HG02798 (cell line): Measurements from ENCODE around the gene EPGN.
"Not testable (repeated sequence)": the region's sequence is repeated elsewhere in the genome, so short reads cannot be mapped to it uniquely, and the experiment has no call there.

Experiments
- ATAC-seq: cut with Tn5 transposase; IDR thresholded peaks from one replicate; pipeline ENCODE4 v1.9.1; 2021; ENCODE audit warnings: mild to moderate bottlenecking; ENCODE audit not compliant: unreplicated experiment, poor library complexity

EPGN gene

DNA sequence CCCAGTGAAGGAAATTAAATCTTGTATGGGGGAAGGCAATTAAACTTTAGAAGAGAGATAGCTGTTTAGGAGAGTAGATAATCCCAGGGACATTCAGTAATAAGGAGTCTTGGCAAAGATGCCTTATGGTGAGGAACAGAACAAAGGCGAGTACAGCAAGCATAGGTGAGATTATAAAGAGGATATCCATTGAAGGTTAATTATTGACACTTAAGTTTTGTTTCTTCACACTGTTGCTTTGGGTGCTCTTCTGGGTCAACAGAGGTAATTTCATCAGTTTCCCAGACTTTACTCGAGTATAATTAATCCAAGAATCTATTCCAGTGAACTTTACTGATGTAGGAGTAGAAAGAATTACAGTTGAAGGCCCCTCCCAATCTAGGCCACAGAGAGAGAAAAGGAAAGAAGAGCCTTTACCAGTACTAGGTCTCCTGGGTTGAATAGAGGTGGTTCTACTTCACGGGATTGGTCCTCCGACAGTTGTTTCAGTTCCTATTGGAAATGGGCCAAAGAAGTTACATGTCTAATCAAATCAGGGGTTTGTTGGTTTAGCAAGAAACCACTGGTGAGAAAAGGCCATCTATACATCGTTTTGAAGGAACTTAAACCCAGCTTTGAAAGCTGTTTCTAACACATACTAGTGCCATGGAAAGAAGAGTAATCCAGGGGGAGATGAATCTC lies 27.2 kb downstream of the EPGN start:
- ATAC-seq: peak; percentile 88

DNA sequence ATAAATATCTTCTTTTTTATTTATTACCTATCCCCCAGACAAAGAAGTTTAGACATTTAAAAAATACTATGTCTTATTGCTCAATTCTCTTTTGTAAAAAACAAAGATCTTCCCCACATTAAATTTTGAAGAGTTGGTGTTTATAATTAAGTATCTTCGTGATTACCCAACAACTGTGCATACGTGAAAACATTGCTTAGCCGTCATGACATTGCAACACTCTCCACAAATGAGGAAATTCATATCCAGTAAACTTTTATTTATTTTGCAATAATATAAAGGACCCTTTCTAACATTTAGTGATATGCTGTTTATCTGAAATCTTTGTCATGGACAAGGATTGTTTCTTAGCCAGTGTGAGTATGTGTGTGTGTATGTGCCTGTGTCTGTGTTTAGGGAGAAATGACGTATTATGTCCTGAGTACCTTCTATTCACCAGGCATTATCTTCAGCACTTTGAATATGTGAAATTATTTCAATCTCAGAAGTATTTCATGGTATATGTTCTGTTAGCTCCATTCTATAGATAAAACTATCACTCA lies 30.6 kb downstream of the EPGN start:
- ATAC-seq: no peak

DNA sequence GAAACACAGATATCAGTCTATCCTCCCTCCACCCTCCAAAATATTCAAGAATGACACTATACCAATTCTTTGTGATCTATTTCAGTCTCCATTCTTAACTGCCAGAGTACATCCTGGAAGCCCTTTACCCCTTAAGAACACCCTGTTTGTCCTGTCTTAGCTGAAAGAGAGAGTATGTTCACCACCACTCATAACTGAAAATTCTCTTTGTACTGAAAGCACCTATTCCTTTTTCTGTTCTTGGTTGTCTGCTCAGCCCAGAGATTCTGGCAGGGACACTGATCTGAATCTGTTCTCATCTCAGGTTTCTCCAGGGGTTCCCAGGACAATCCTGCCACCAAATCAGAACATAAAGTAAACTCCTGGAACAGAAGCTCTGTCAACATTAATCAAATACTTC lies 31.2 kb downstream of the EPGN start:
- ATAC-seq: no peak

DNA sequence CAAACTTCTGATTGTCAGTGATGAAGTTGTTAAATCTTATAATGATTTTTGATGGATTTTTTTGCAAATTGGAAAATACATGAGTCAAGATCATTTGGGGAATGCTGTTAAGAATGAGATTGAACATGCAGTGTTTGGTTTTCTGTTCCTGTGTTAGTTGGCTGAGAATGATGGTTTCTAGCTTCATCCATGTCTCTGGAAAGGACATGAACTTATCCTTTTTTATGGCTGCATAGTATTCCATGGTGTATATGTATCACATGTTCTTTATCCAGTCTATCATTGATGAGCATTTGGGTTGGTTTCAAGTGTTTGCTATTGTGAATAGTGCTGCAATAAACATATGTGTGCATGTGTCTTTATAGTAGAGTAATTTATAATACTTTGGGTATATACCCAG lies 32.2 kb downstream of the EPGN start:
- ATAC-seq: not testable (repeated sequence)

DNA sequence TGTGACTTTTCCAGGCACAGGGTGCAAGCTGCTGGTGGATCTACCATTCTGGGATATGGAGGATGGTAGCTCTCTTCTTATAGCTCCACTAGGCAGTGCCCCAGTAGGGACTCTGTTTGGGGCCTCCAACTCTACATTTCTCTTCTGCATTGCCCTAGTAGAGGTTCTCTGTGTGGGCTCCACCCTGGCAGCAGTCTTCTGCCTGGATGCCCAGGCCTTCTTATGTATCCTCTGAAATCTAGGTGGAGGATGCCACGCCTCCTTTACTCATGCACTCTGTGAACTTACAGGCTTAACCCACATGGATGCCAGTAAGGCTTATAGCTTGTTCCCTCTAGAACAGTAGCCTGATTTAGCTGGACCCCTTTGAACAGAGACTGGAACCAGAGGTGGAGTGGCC lies 35.8 kb downstream of the EPGN start:
- no peak for ATAC-seq

DNA sequence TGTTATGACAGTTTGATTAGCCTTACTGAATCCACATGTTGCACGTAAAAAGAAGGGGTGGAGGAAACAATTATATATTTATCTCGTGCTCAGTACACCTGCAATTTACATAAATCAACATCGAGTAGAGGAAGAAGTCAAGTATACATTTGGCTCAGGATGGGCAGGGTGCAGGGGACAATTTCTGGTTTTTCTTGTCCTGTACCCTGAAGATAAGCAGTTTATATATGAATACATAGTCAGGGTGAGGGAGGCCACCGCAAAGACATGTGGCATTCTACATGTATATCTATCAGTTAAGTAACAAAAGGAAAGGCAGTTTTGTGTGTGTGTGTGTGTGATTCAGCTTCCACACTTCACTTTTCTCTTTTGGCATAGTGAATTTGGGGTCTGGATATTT lies 45.6 kb downstream of the EPGN start:
- no peak for ATAC-seq

DNA sequence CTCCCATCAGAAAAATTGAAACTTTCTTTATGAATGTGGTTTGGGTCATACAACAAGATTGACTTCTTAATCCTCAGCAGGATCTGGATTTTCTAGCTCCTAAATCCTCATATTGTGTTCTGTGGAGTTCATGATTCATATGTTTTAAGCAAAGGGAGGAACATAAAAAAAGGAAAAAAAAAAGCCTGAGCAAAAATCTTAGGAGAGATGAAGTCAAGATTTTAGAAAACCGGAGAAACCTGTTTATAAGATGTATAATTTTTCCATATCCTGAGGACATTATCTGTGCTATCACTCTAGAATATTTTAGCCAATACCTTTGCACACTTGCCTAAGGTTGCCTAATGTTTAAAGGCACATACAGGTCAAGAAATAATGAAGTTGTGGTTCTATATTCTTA lies 49.7 kb downstream of the EPGN start:
- no peak for ATAC-seq

DNA sequence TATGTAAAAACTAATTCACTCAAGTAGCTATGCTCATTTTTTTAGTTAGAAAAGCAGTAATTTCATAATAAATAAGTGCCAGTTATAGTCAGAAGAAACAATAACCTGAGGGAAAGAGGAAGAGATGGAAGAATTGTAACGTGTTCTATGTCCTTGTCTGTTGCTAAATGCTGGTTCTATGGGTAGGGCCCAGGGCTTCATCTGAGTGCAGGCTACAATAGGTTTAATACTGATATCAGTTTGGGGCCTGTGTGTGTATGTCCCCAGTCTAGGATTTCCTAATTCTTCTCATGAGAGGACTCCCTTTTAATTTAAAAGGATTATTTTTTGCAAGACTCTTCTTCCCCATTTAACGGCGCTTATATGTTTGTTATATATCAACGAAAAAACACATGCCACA lies 53.4 kb downstream of the EPGN start:
- no peak for ATAC-seq

DNA sequence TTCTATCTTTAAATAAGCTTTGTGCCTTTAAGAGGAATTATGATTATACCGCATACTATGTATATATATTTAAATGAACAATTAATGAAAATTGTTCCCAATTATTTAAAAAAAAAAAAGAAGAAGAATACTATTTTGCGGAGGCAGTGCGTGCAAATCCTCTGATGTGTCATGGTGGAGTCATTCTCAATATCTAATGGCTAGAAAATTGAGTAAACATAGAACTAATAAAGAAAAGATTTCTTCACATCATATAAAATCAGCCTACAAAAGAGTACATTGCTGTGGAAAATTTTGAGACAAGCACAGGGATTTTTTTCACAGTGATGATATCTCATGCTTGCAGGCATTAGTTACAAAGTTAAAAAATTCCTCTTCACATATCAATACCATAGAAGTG lies 54.1 kb downstream of the EPGN start:
- no peak for ATAC-seq

DNA sequence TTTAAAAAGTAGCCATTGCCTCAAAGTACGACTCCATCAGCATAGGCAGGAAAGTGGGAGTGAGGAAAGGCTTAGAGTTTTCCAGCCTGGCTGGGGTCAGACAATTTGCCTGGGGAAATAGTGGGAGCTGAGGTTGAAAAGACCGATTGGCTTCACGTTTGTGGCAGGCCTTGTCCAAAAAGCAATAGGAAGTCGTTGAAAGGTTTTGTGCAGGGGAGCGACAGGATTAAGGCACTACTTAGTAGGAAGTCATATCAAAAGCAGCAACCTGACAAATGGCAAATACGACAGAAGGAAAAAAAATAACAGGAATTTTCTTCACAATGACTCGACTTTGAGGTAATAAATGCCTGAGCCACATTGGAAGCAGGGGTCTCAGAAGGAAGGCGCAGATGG lies 56.0 kb downstream of the EPGN start:
- ATAC-seq: no peak

DNA sequence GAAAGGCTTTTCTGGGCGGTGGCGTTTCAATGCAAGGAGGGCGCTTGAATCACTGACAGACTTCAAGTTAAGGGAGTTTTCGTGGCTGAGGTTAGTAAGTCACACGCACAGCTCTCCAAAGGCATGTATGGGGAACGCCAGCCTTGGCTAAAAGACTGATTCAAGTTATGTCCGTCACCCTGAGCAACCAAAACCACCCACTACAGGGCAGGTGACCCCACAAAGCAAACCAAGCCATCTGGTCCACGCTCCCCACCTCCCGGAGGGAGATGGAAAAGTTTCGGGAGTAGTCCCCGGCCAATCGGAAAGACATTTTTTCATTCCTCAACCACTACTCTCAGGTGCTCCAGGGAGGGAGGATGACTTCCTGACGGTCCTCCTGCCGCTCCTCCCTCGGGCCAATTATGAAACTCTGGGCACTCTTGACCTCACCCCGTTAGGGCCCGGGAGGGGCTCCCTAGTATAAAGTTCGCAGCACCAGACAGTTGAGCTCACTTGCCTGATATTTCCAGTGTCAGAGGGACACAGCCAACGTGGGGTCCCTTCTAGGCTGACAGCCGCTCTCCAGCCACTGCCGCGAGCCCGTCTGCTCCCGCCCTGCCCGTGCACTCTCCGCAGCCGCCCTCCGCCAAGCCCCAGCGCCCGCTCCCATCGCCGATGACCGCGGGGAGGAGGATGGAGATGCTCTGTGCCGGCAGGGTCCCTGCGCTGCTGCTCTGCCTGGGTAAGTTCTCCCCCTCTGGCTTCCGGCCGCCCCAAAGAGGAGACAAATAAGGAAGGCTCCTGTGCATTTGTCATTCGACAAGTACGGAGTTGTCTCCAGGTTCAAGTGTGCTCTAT lies 56.6 kb downstream of the EPGN start, which contains the start of gene EREG:
Gene EREG (plus strand): TSS at position 494 of the 840 bp plus-strand sequence. CDS start 164 bp downstream, at position 658.
- ATAC-seq: peak; percentile 41

DNA sequence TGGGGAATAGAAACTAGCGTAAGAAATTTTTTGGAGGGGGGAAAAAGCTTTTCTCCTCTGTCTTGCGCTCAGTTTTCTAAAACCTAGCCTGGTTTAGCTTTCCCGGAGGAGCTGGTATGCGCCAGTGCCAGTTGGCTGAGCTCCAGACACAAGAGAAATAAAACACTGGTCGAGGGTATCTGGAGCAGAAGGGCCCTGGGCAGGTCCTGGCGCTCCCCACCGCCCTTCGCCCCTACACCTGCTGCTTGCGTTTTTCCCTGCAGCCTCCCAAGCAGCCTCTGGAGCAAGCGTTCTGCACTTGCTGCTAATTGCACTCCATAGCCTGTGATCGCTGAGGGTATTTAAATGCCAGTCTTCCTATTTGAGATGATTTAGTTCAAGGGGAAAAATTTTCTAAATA lies 57.5 kb downstream of the EPGN start:
- no peak for ATAC-seq
